Endothelial cell of umbilical vein (primary cell): ENCODE data around the gene NAA38. TPM values are rescaled to one million over a fixed set of nuclear protein-coding genes. Genes with fewer than 3 reads are reported as not detected.

Experiments used
- BruUV-seq: library from RNA; stranded (reverse); fragments of 400-500 nt; replicated peaks from 2 replicates; lab custom pipeline; 2021; lab: Mats Ljungman, UMichigan
- CTCF ChIA-PET: fragments of 300-600, 350-600 bp; sonication (Branson Sonifier 250); formaldehyde crosslinking; loops from one replicate; lab custom pipeline; 2021; ENCODE audit warnings: antibody characterized with exemption, inconsistent platforms; lab: Charles Lee
- POLR2A ChIA-PET: fragments of 300-600, 350-600 bp; sonication (Branson Sonifier 250); formaldehyde crosslinking; loops from one replicate; lab custom pipeline; 2021; ENCODE audit warnings: antibody characterized with exemption, inconsistent platforms; lab: Charles Lee
- DNase-seq: peaks from one replicate; pipeline ENCODE4 v3.0.0-alpha.2; 2011; ENCODE audit warnings: low read depth, low spot score
- FAIRE-seq: peaks from 2 replicates; lab custom pipeline; 2011; peaks lifted over from hg19 to GRCh38; lab: Jason Lieb, UNC
- H2AFZ ChIP-seq: 2 replicates; pipeline ENCODE4 v1.6.0; 2012; ENCODE audit warnings: low read depth, low read length, control low read depth, inconsistent platforms
- H3K27ac ChIP-seq: 2 replicates; pipeline ENCODE4 v1.5.1; 2011; ENCODE audit warnings: low read depth, mild to moderate bottlenecking, control low read depth, low read length, moderate library complexity; ENCODE audit not compliant: insufficient read depth
- H3K27me3 ChIP-seq, 2 experiments: 2 replicates each; pipeline versions ENCODE4 v1.6.0 to v1.6.1; 2011; ENCODE audit warnings: low read length in 2 of 2, mixed read lengths in 1 of 2; ENCODE audit not compliant: control insufficient read depth in 2 of 2, insufficient read depth in 2 of 2
- H3K36me3 ChIP-seq, 2 experiments: 2 replicates in 1 of 2; 3 replicates in 1 of 2; pipeline ENCODE4 v1.5.1; 2011; ENCODE audit warnings: low read length in 2 of 2, mild to moderate bottlenecking in 1 of 2, moderate library complexity in 1 of 2; ENCODE audit not compliant: control insufficient read depth in 2 of 2, insufficient read depth in 2 of 2; ENCODE audit errors: extremely low read depth in 1 of 2
- H3K4me1 ChIP-seq: 3 replicates; pipeline ENCODE4 v1.5.1; 2011; ENCODE audit warnings: mild to moderate bottlenecking, low read length; ENCODE audit not compliant: control insufficient read depth, insufficient read depth; ENCODE audit errors: extremely low read depth
- H3K4me2 ChIP-seq: 2 replicates; pipeline ENCODE4 v1.6.1; 2011; ENCODE audit warnings: low read length, control low read depth, mixed read lengths; ENCODE audit not compliant: insufficient read depth
- H3K4me3 ChIP-seq, 3 experiments: fragments of 200-600 bp in 1 of 3; sonication (generic), shearing (Covaris generic) in 1 of 3; replicated peaks in 1 of 3; 2 replicates each; pipeline ENCODE4 v1.5.1; 2011 to 2016; ENCODE audit warnings: control low read depth in 3 of 3, low read length in 3 of 3, mild to moderate bottlenecking in 2 of 3, inconsistent platforms in 1 of 3, low read depth in 1 of 3, moderate library complexity in 1 of 3; ENCODE audit not compliant: insufficient read depth in 1 of 3
- H3K79me2 ChIP-seq: 2 replicates; pipeline ENCODE4 v1.6.0; 2012; ENCODE audit warnings: low read length, inconsistent platforms; ENCODE audit not compliant: control insufficient read depth, insufficient read depth
- H3K9ac ChIP-seq: replicated peaks from 2 replicates; pipeline ENCODE3; 2011; ENCODE audit warnings: low read length, control low read depth; ENCODE audit not compliant: insufficient read depth; ENCODE audit errors: extremely low read depth
- H3K9me1 ChIP-seq: replicated peaks from 3 replicates; pipeline ENCODE4 v1.6.0; 2011; ENCODE audit warnings: mild to moderate bottlenecking, low read length; ENCODE audit not compliant: control insufficient read depth, insufficient read depth; ENCODE audit errors: extremely low read depth
- H3K9me3 ChIP-seq: replicated peaks from 2 replicates; pipeline ENCODE4 v1.5.1; 2012; ENCODE audit warnings: low read length, inconsistent platforms; ENCODE audit not compliant: control insufficient read depth, insufficient read depth
- H4K20me1 ChIP-seq: replicated peaks from 2 replicates; pipeline ENCODE3; 2011; ENCODE audit warnings: mild to moderate bottlenecking, low read length; ENCODE audit not compliant: control insufficient read depth, insufficient read depth; ENCODE audit errors: extremely low read depth
- EZH2 ChIP-seq: IDR thresholded peaks from 2 replicates; pipeline ENCODE4 v1.6.1; 2012; ENCODE audit warnings: borderline replicate concordance, low read depth, mild to moderate bottlenecking, moderate library complexity, low read length, inconsistent platforms; ENCODE audit not compliant: severe bottlenecking
- FOS ChIP-seq: IDR thresholded peaks from 2 replicates; pipeline ENCODE4 v1.6.1; 2011; ENCODE audit warnings: mild to moderate bottlenecking, low read length, moderate library complexity, borderline replicate concordance; ENCODE audit not compliant: insufficient read depth
- GATA2 ChIP-seq: IDR thresholded peaks from 2 replicates; pipeline ENCODE4 v1.7.0; 2011; ENCODE audit warnings: low read depth, mild to moderate bottlenecking, moderate library complexity, mixed read lengths, low read length; ENCODE audit not compliant: insufficient read length, insufficient read depth
- JUN ChIP-seq: IDR thresholded peaks from 2 replicates; pipeline ENCODE4 v1.6.1; 2011; ENCODE audit warnings: borderline replicate concordance, low read depth; ENCODE audit not compliant: insufficient read length, insufficient read depth
- MYC ChIP-seq: IDR thresholded peaks from one replicate; pipeline ENCODE4 v1.6.1; 2011; ENCODE audit warnings: mild to moderate bottlenecking, low read depth, low read length
- POLR2A ChIP-seq: IDR thresholded peaks from 2 replicates; pipeline ENCODE4 v1.6.1; 2012; ENCODE audit warnings: low read depth, mild to moderate bottlenecking, control low read depth, low read length
- POLR2AphosphoS5 ChIP-seq: IDR thresholded peaks from 2 replicates; pipeline ENCODE4 v1.6.1; 2012; ENCODE audit warnings: low read depth, mild to moderate bottlenecking, control low read depth, low read length, moderate library complexity; ENCODE audit not compliant: insufficient read depth
- dilution Hi-C: fragments of 300-500 bp; cut with MboI; formaldehyde crosslinking; loops from one replicate; pipeline ENCODE4 v1.15.0; 2019; ENCODE audit warnings: low sequenced_read_pairs; ENCODE audit not compliant: extremely low pct_ligation_motif_present
- intact Hi-C: fragments of 100-400 bp; cut with micrococcal nuclease; formaldehyde crosslinking; loops from one replicate; pipeline ENCODE4 v1.10.0; 2022
- polyA plus RNA-seq, 4 experiments: library from polyadenylated mRNA; depleted of rRNA in 3 of 4; stranded (reverse) in 3 of 4; unstranded in 1 of 4; fragments of >200 nt; gene quantifications; 2 replicates each; pipeline versions ENCODE4 v1.2.1 to v1.2.3, GENCODE V29; 2011 to 2012; ENCODE audit warnings: missing spikeins in 1 of 4
- total RNA-seq: library from RNA; stranded (reverse); gene quantifications from 2 replicates; pipeline ENCODE4 v1.2.3, GENCODE V29; 2021
- TF ChIP-seq, protein P1 (sequence below), 2 donors: IDR thresholded peaks; 1 replicate in 1 of 2; 2 replicates in 1 of 2; pipeline ENCODE4 v1.5.1; 2011; ENCODE audit warnings: low read length in 2 of 2, mild to moderate bottlenecking in 2 of 2, moderate library complexity in 2 of 2, control low read depth in 1 of 2, inconsistent platforms in 1 of 2, low read depth in 1 of 2; ENCODE audit not compliant: insufficient read depth in 1 of 2; ENCODE audit errors: extremely low read depth in 1 of 2
- TF ChIP-seq, protein P2 (sequence below): IDR thresholded peaks from 2 replicates; pipeline ENCODE4 v1.6.1; 2011; ENCODE audit not compliant: insufficient read depth, insufficient read length

The NAA38 gene
- total and polyA plus RNA-seq, 2 donors (not counting 3 experiments of a cell fraction or from before 2014, with no cell fraction given): 119 to 267 TPM

DNA sequence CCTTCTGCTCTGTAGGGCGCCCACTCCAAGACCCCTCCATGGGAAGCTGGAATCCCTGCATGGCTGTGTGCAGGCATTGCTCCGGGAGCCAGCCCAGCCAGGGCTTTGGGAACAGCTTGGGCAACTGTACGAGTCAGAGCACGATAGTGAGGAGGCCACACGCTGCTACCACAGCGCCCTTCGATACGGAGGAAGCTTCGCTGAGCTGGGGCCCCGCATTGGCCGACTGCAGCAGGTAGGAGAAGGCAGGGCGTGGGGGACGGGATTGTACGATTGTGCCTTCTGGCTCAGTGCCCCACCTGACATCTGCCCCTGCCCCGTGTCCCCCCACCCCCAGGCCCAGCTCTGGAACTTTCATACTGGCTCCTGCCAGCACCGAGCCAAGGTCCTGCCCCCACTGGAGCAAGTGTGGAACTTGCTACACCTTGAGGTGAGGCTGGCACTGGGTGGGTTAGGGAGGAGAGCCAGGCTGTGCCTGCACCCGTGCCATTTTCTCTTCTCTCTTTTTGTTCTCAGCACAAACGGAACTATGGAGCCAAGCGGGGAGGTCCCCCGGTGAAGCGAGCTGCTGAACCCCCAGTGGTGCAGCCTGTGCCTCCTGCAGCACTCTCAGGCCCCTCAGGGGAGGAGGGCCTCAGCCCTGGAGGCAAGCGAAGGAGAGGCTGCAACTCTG is 11.2 kb downstream of the NAA38 start:
- intact Hi-C loops: loop anchor here (10.0 kb wide), 1 partner anchor 231 kb away; the partner anchor contains the start of gene FXR2
- DNase-seq (no peak), FAIRE-seq (no peak)
- no peaks in the 10 kb centered on the region for H3K27me3 ChIP-seq
- no peaks in the 10 kb centered on the region for H4K20me1 ChIP-seq
- no peaks in the 10 kb centered on the region for H3K9me1 ChIP-seq
- H3K27ac ChIP-seq: no peak overlapping the region
- no TSS peak for BruUV-seq
- dilution Hi-C loops: no loop called here
- ChIA-PET POLR2A (no interaction called here), CTCF (interaction anchor here (2.4 kb wide), 1 partner anchor 12 kb away, joined by 32 read pairs; the partner anchor contains the start of gene KDM6B)
- peaks cover 10% of the 10 kb centered on the region for H3K79me2 ChIP-seq
- peaks cover 6 to 35% of the 10 kb centered on the region in 2 experiments for H3K36me3 ChIP-seq
- H3K4me2 ChIP-seq: no peak overlapping the region
- TF ChIP-seq MYC (no peak), POLR2A (no peak), GATA2 (no peak), EZH2 (no peak), FOS (no peak), JUN (no peak), POLR2AphosphoS5 (no peak)
- TF ChIP-seq, protein P1, sequence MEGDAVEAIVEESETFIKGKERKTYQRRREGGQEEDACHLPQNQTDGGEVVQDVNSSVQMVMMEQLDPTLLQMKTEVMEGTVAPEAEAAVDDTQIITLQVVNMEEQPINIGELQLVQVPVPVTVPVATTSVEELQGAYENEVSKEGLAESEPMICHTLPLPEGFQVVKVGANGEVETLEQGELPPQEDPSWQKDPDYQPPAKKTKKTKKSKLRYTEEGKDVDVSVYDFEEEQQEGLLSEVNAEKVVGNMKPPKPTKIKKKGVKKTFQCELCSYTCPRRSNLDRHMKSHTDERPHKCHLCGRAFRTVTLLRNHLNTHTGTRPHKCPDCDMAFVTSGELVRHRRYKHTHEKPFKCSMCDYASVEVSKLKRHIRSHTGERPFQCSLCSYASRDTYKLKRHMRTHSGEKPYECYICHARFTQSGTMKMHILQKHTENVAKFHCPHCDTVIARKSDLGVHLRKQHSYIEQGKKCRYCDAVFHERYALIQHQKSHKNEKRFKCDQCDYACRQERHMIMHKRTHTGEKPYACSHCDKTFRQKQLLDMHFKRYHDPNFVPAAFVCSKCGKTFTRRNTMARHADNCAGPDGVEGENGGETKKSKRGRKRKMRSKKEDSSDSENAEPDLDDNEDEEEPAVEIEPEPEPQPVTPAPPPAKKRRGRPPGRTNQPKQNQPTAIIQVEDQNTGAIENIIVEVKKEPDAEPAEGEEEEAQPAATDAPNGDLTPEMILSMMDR (IDR thresholded peaks at IDR 0.05; ENCODE audit: extremely low read depth in 1 of 2, insufficient read depth in 1 of 2, low read depth in 1 of 2, low read length in 2 of 2): no peak
- TF ChIP-seq, protein P2, sequence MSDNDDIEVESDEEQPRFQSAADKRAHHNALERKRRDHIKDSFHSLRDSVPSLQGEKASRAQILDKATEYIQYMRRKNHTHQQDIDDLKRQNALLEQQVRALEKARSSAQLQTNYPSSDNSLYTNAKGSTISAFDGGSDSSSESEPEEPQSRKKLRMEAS: no peak
- peaks cover 9% of the 10 kb centered on the region for H3K4me1 ChIP-seq
- H3K9me3 ChIP-seq: no peaks in the 10 kb centered on the region
- H3K4me3 ChIP-seq: no peak overlapping the region
- no peak overlapping the region for H2AFZ ChIP-seq
- no peak overlapping the region for H3K9ac ChIP-seq
